SU-DHL-6 (cell line): ENCODE data around the gene PLCZ1.

Experiments used
- H2AFZ ChIP-seq: fragments of 200-600 bp; sonication (generic); 2 replicates; pipeline ENCODE4 v1.6.1; 2014; ENCODE audit warnings: low read depth, mild to moderate bottlenecking, moderate library complexity, mixed read lengths, antibody characterized with exemption, low read length; ENCODE audit not compliant: severe bottlenecking
- H3F3A ChIP-seq: fragments of 200-600 bp; shearing (Covaris generic); 2 replicates; pipeline ENCODE4 v1.6.0; 2016; ENCODE audit warnings: antibody characterized with exemption, mild to moderate bottlenecking; ENCODE audit not compliant: insufficient read depth
- H3K27ac ChIP-seq: fragments of 200-600 bp; sonication (generic); 2 replicates; pipeline ENCODE4 v1.5.1; 2016; ENCODE audit warnings: low read depth, mild to moderate bottlenecking, low read length, moderate library complexity, mixed read lengths
- H3K27me3 ChIP-seq: fragments of 200-600 bp; sonication (generic), shearing (Covaris generic); 2 replicates; pipeline ENCODE4 v1.6.0; 2014; ENCODE audit warnings: mild to moderate bottlenecking, low read length
- H3K36me3 ChIP-seq: fragments of 200-600 bp; sonication (generic); 2 replicates; pipeline ENCODE4 v1.6.1; 2014; ENCODE audit warnings: mild to moderate bottlenecking, low read length, mixed read lengths
- H3K4me2 ChIP-seq: fragments of 300-600, 200-600 bp; shearing (Covaris generic), sonication (generic); 2 replicates; pipeline ENCODE4 v1.6.0; 2014; ENCODE audit warnings: low read length, low read depth, mild to moderate bottlenecking; ENCODE audit not compliant: poor library complexity, severe bottlenecking
- H3K4me3 ChIP-seq: fragments of 200-600 bp; sonication (generic); 2 replicates; pipeline ENCODE4 v1.5.1; 2014; ENCODE audit warnings: antibody characterized with exemption, low read length, mild to moderate bottlenecking, mixed read lengths; ENCODE audit not compliant: insufficient read depth, poor library complexity, severe bottlenecking
- H3K79me2 ChIP-seq: fragments of 200-600 bp; sonication (generic); 2 replicates; pipeline ENCODE4 v1.6.1; 2014; ENCODE audit warnings: mild to moderate bottlenecking, low read length, moderate library complexity; ENCODE audit not compliant: insufficient read depth
- H3K9ac ChIP-seq: fragments of 200-600 bp; sonication (generic); 2 replicates; pipeline ENCODE4 v1.7.0; 2014; ENCODE audit warnings: mild to moderate bottlenecking, low read length
- H3K9me2 ChIP-seq: fragments of 200-600 bp; sonication (generic); replicated peaks from 2 replicates; pipeline ENCODE4 v1.6.1; 2014; ENCODE audit warnings: low read length; ENCODE audit not compliant: insufficient read depth
- H3K9me3 ChIP-seq: fragments of 200-600 bp; sonication (generic); 2 replicates; pipeline ENCODE4 v1.6.1; 2014; ENCODE audit warnings: low read length, mixed read lengths; ENCODE audit not compliant: insufficient read depth
- H4K20me1 ChIP-seq: fragments of 200-600 bp; sonication (generic); 2 replicates; pipeline ENCODE4 v1.6.1; 2014; ENCODE audit warnings: low read depth, mild to moderate bottlenecking, antibody characterized with exemption, low read length, moderate library complexity, mixed read lengths
- CTCF ChIP-seq: fragments of 200-600 bp; sonication (generic); IDR thresholded peaks from one replicate; pipeline ENCODE4 v1.5.1; 2017; ENCODE audit warnings: antibody characterized with exemption, mild to moderate bottlenecking, low read length, moderate library complexity; ENCODE audit not compliant: insufficient read depth, poor library complexity, severe bottlenecking
- EZH2phosphoT487 ChIP-seq: fragments of 200-600 bp; sonication (generic), shearing (Covaris generic); conservative IDR thresholded peaks from 2 replicates; pipeline ENCODE4 v1.6.1; 2018; ENCODE audit warnings: mild to moderate bottlenecking, antibody characterized with exemption, low read length, moderate library complexity, mixed read lengths

PLCZ1 gene

GRCh38 chr12:18643681-18644080 lies 94.1 kb downstream of the PLCZ1 start:
- H3K79me2 ChIP-seq = no peaks in the 10 kb centered on the region
- H3K27ac ChIP-seq = no peak overlapping the region
- TF ChIP-seq CTCF = no peak
- no peak for TF ChIP-seq EZH2phosphoT487
- H4K20me1 ChIP-seq = no peaks in the 10 kb centered on the region
- no peaks in the 10 kb centered on the region for H3K9me2 ChIP-seq
- no peak overlapping the region for H3K9ac ChIP-seq
- H2AFZ ChIP-seq = no peak overlapping the region
- no peaks in the 10 kb centered on the region for H3K36me3 ChIP-seq
- H3K27me3 ChIP-seq = no peaks in the 10 kb centered on the region
- no peak overlapping the region for H3K4me3 ChIP-seq
- H3F3A ChIP-seq = no peaks in the 10 kb centered on the region
- H3K9me3 ChIP-seq = no peaks in the 10 kb centered on the region
- H3K4me2 ChIP-seq = no peak overlapping the region

GRCh38 chr12:18640321-18640955 lies 97.4 kb downstream of the PLCZ1 start:
- Histone ChIP-seq H3F3A (no peaks in the 10 kb centered on the region), H3K9me2 (no peaks in the 10 kb centered on the region), H2AFZ (no peak overlapping the region), H3K4me3 (no peak overlapping the region), H3K9ac (no peak overlapping the region), H3K4me2 (no peak overlapping the region), H3K27ac (no peak overlapping the region), H3K79me2 (no peaks in the 10 kb centered on the region), H4K20me1 (no peaks in the 10 kb centered on the region), H3K9me3 (no peaks in the 10 kb centered on the region), H3K36me3 (no peaks in the 10 kb centered on the region), H3K27me3 (no peaks in the 10 kb centered on the region)
- TF ChIP-seq CTCF = no peak
- TF ChIP-seq EZH2phosphoT487 = no peak

- H3K4me2 ChIP-seq = no peak overlapping the region
- H3K9me2 ChIP-seq = no peaks in the 10 kb centered on the region; the same call in 1 of the 2 replicates
- no peak overlapping the region for H3K9ac ChIP-seq
- no peaks in the 10 kb centered on the region for H3F3A ChIP-seq
- no peaks in the 10 kb centered on the region for H3K27me3 ChIP-seq
- TF ChIP-seq EZH2phosphoT487 = no peak
- no peak for TF ChIP-seq CTCF
- no peak overlapping the region for H3K27ac ChIP-seq
- H3K79me2 ChIP-seq = no peaks in the 10 kb centered on the region
- no peaks in the 10 kb centered on the region for H3K9me3 ChIP-seq
- H3K4me3 ChIP-seq = no peak overlapping the region
- H4K20me1 ChIP-seq = no peaks in the 10 kb centered on the region
- H3K36me3 ChIP-seq = no peaks in the 10 kb centered on the region
- H2AFZ ChIP-seq = no peak overlapping the region
Observed at GRCh38 chr12:18634382-18634781, 103.4 kb downstream of the PLCZ1 start.
